ENCODE measurements around the gene USP7. TPM values are rescaled to one million over a fixed set of nuclear protein-coding genes. Genes with fewer than 3 reads are reported as not detected.

Gene USP7
- total RNA-seq = 41.3 and 48.1 TPM in 2 replicates

- FAIRE-seq = no peak
- no peak for TF ChIP-seq CTCF (IDR thresholded peaks at IDR 0.05; ENCODE audit: insufficient read depth, low read length, severe bottlenecking)
- H3K4me3 ChIP-seq (ENCODE audit: low read depth, low read length) = peak within 1 kb of the TSS; percentile 70
- H3K36me3 ChIP-seq (ENCODE audit: control insufficient read depth, insufficient read depth, low read length) = no peaks in the 10 kb centered on the region
- peak; percentile 72 for DNase-seq (ENCODE audit: low read depth)
- no peaks in the 10 kb centered on the region for H3K27me3 ChIP-seq (ENCODE audit: control insufficient read depth, insufficient read depth, low read length)
Observed at GRCh38 chr16:8963821-8964441, at the start of gene USP7. USP7 (minus strand) TSS chr16:8963906; CDS start chr16:8963285, 621 bp downstream.

DNA sequence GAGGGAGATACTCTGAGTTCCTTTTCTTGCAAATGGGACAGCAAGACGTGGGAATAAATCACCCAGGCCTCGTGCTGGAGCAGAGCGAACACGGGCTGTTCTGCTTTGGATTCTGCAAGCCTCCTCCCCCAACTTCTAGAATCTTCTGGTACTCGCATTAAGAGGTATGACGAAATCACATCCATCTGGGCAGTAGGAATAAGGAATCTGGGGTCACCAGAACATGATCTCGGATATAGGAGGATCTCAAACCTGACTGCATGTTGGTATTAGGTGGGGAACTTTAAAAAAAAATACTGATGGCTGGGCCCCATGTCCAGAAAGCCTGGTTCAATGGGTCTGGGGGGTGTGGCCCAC, 49.8 kb upstream of the USP7 start:
- no peak for DNase-seq (ENCODE audit: low read depth)
- TF ChIP-seq CTCF (IDR thresholded peaks at IDR 0.05; ENCODE audit: insufficient read depth, low read length, severe bottlenecking) = no peak
- Histone ChIP-seq H3K4me3 (ENCODE audit: low read depth, low read length) (no peak overlapping the region), H3K27me3 (ENCODE audit: control insufficient read depth, insufficient read depth, low read length) (no peaks in the 10 kb centered on the region), H3K36me3 (ENCODE audit: control insufficient read depth, insufficient read depth, low read length) (no peaks in the 10 kb centered on the region)
- FAIRE-seq = no peak

DNA sequence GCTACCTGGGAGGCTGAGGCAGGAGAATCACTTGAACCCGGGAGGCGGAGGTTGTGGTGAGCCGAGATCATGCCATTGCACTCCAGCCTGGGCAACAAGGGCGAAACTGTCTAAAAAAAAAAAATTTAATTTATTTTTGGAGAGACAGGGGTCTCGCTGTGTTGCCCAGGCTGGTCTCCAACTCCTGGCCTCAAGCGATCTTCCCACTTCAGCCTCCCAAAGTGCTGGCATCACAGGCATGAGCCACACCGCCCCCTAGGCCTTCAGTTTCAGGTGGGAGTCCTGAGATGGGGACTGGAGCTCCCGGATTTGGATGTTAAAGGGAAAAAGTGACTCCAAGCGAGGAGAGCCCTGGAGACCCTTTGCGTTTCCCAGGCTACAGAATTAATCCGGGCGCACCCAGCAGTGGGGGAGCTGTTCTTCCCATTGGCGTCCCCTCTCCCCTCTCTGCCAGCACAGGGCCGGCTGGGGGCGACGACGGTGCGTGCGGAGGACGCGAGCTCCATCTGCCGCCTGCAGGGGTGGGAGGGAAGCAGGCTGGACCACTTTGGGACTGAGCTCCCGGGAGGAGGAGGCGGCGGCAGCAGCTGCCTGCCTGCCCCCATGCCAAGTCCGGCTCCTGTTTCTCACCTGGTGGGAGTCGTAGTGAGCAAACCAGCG, 49.3 kb upstream of the USP7 start:
- TF ChIP-seq CTCF (IDR thresholded peaks at IDR 0.05; ENCODE audit: insufficient read depth, low read length, severe bottlenecking) = no peak
- FAIRE-seq = no peak
- Histone ChIP-seq H3K27me3 (ENCODE audit: control insufficient read depth, insufficient read depth, low read length) (no peaks in the 10 kb centered on the region), H3K4me3 (ENCODE audit: low read depth, low read length) (no peak overlapping the region), H3K36me3 (ENCODE audit: control insufficient read depth, insufficient read depth, low read length) (no peaks in the 10 kb centered on the region)
- no peak for DNase-seq (ENCODE audit: low read depth)

DNA sequence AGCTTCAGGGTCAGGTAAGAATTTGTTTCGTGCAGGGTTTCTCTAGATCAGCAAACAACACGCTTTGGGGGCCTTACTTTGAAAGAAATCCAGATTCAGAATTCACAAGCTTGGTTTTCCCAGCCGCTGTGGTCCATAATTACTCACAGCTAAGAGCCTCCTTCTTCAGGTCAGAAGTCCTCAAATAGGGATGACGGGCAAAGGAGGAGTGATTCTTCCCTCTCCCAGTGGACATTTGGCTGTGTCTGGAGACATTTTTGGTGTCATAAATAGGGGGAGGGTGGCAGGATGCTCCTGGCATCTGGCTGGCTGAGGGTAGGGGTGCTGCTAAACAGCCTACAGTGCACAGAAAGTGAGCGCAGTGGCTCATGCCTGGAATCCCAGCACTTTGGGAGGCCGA, 48.6 kb upstream of the USP7 start:
- Histone ChIP-seq H3K4me3 (ENCODE audit: low read depth, low read length) (no peak overlapping the region), H3K36me3 (ENCODE audit: control insufficient read depth, insufficient read depth, low read length) (no peaks in the 10 kb centered on the region), H3K27me3 (ENCODE audit: control insufficient read depth, insufficient read depth, low read length) (no peaks in the 10 kb centered on the region)
- TF ChIP-seq CTCF (IDR thresholded peaks at IDR 0.05; ENCODE audit: insufficient read depth, low read length, severe bottlenecking) = no peak
- no peak for FAIRE-seq
- no peak for DNase-seq (ENCODE audit: low read depth)

- FAIRE-seq = no peak
- Histone ChIP-seq H3K4me3 (ENCODE audit: low read depth, low read length) (peak overlapping the region; percentile 18), H3K36me3 (ENCODE audit: control insufficient read depth, insufficient read depth, low read length) (no peaks in the 10 kb centered on the region), H3K27me3 (ENCODE audit: control insufficient read depth, insufficient read depth, low read length) (no peaks in the 10 kb centered on the region)
- peak; percentile 94 for TF ChIP-seq CTCF (IDR thresholded peaks at IDR 0.05; ENCODE audit: insufficient read depth, low read length, severe bottlenecking)
- peak; percentile 37 for DNase-seq (ENCODE audit: low read depth)
Observed at GRCh38 chr16:9008601-9009260, 45.0 kb upstream of the USP7 start.
